B cell (primary cell): Measurements from ENCODE around the gene CREB3. TPM values are rescaled to one million over a fixed set of nuclear protein-coding genes. Genes with fewer than 3 reads are reported as not detected.

Experiments
- ATAC-seq: fragments of 200-7000 bp; cut with Tn5 transposase; one replicate; pipeline ENCODE4 v1.10.0; 2021; ENCODE audit warnings: low read depth, mild to moderate bottlenecking, moderate number of reproducible peaks, moderate library complexity
- CTCF ChIA-PET: fragments of 350-600 bp; sonication (Branson Sonifier 250); formaldehyde crosslinking; loops from one replicate; lab custom pipeline; 2021; ENCODE audit warnings: antibody characterized with exemption, inconsistent platforms; lab: Charles Lee
- POLR2A ChIA-PET: fragments of 350-600 bp; sonication (Branson Sonifier 250); formaldehyde crosslinking; loops from one replicate; lab custom pipeline; 2021; ENCODE audit warnings: antibody characterized with exemption; lab: Charles Lee
- DNase-seq: peaks from one replicate; pipeline ENCODE4 v3.0.0; 2013
- H2AFZ ChIP-seq: 2 replicates; pipeline ENCODE4 v1.6.1; 2012; ENCODE audit warnings: mild to moderate bottlenecking, low read depth, low read length; ENCODE audit not compliant: insufficient read depth, poor library complexity, severe bottlenecking
- H3K27ac ChIP-seq, 2 donors: 1 replicate in 1 of 2; 2 replicates in 1 of 2; pipeline ENCODE4 v1.5.1; 2012 to 2013; ENCODE audit warnings: low read length in 2 of 2, mild to moderate bottlenecking in 2 of 2, moderate library complexity in 1 of 2
- H3K27me3 ChIP-seq, 4 experiments: fragments of 200-600 bp in 1 of 4; sonication (generic) in 1 of 4; replicated peaks in 1 of 4; 1 replicate in 2 of 4; 2 replicates in 2 of 4; pipeline versions ENCODE4 v1.6.1 to v1.7.0; 2013 to 2016; ENCODE audit warnings: low read length in 3 of 4, mild to moderate bottlenecking in 2 of 4, mixed read lengths in 1 of 4, moderate library complexity in 1 of 4; ENCODE audit not compliant: insufficient read depth in 4 of 4, control insufficient read depth in 3 of 4; ENCODE audit errors: control extremely low read depth in 1 of 4
- H3K36me3 ChIP-seq, 2 experiments: replicated peaks in 1 of 2; 1 replicate in 1 of 2; 2 replicates in 1 of 2; pipeline versions ENCODE4 v1.6.1 to v1.7.1; 2013; ENCODE audit warnings: low read length in 1 of 2; ENCODE audit not compliant: insufficient read depth in 2 of 2, control insufficient read depth in 1 of 2; ENCODE audit errors: control extremely low read depth in 1 of 2, extremely low read depth in 1 of 2
- H3K4me1 ChIP-seq, 2 donors: fragments of 200-600 bp in 1 of 2; sonication (generic) in 1 of 2; 1 replicate in 1 of 2; 2 replicates in 1 of 2; pipeline versions ENCODE4 v1.5.1 to v1.6.1; 2013 to 2017; ENCODE audit warnings: low read length in 2 of 2; ENCODE audit not compliant: control insufficient read depth in 2 of 2, insufficient read depth in 2 of 2
- H3K4me2 ChIP-seq: replicated peaks from 2 replicates; pipeline ENCODE3; 2012; ENCODE audit warnings: mild to moderate bottlenecking, low read depth, low read length; ENCODE audit not compliant: poor library complexity, severe bottlenecking
- H3K4me3 ChIP-seq, 5 experiments: fragments of 200-600 bp in 1 of 5; sonication (generic) in 1 of 5; 1 replicate in 3 of 5; 2 replicates in 2 of 5; pipeline versions ENCODE4 v1.5.1 to v1.7.0; 2011 to 2016; ENCODE audit warnings: low read length in 4 of 5, mild to moderate bottlenecking in 4 of 5, low read depth in 2 of 5, control low read depth in 1 of 5, moderate library complexity in 1 of 5; ENCODE audit not compliant: insufficient read depth in 1 of 5; ENCODE audit errors: control extremely low read depth in 1 of 5, extremely low read depth in 1 of 5
- H3K79me2 ChIP-seq: fragments of 200-600 bp; sonication (generic); one replicate; pipeline ENCODE4 v1.6.0; 2016; ENCODE audit warnings: low read length; ENCODE audit not compliant: control insufficient read depth, insufficient read depth
- H3K9ac ChIP-seq: fragments of 200-600 bp; sonication (generic); 2 replicates; pipeline ENCODE4 v1.6.1; 2017; ENCODE audit warnings: mild to moderate bottlenecking, low read length, moderate library complexity
- H3K9me3 ChIP-seq, 3 donors: one replicate each; pipeline versions ENCODE4 v1.6.1 to v1.7.1; 2013; ENCODE audit warnings: low read length in 2 of 3; ENCODE audit not compliant: control insufficient read depth in 2 of 3, insufficient read depth in 1 of 3; ENCODE audit errors: control extremely low read depth in 1 of 3
- H4K20me1 ChIP-seq: 2 replicates; pipeline ENCODE4 v1.6.0; 2012; ENCODE audit warnings: mild to moderate bottlenecking, low read length; ENCODE audit not compliant: insufficient read depth, control insufficient read depth, poor library complexity, severe bottlenecking
- H3K27ac Mint-ChIP-seq: one replicate; pipeline ENCODE4 v1.8.0; 2021; ENCODE audit warnings: mixed read lengths
- H3K27me3 Mint-ChIP-seq: one replicate; pipeline ENCODE4 v1.8.0; 2021; ENCODE audit warnings: mixed read lengths
- H3K4me1 Mint-ChIP-seq: one replicate; pipeline ENCODE4 v1.8.0; 2021; ENCODE audit warnings: mixed read lengths
- H3K4me3 Mint-ChIP-seq: one replicate; pipeline ENCODE4 v1.8.0; 2021; ENCODE audit warnings: mixed read lengths
- H3K9me3 Mint-ChIP-seq: one replicate; pipeline ENCODE4 v1.8.0; 2022; ENCODE audit warnings: mixed read lengths; ENCODE audit not compliant: insufficient read depth
- EZH2 ChIP-seq: IDR thresholded peaks from 2 replicates; pipeline ENCODE4 v1.6.1; 2012; ENCODE audit warnings: borderline replicate concordance, low read depth, mild to moderate bottlenecking, moderate library complexity, low read length; ENCODE audit not compliant: insufficient read depth, poor library complexity, severe bottlenecking
- WGBS: methylation state at CpG from one replicate; pipeline ENCODE4 v1.1.5; 2013; ENCODE audit warnings: missing lambda C conversion rate; ENCODE audit not compliant: insufficient coverage; 5-methylcytosine and 5-hydroxymethylcytosine counted together
- intact Hi-C: fragments of 100-400 bp; cut with micrococcal nuclease; formaldehyde crosslinking; loops from one replicate; pipeline ENCODE4 v1.10.0; 2022
- polyA plus RNA-seq: library from polyadenylated mRNA; depleted of rRNA; stranded (reverse); fragments of >200 nt; gene quantifications from 2 replicates; pipeline ENCODE4 v1.2.3, GENCODE V29; 2012
- total RNA-seq, 2 donors: library from RNA; stranded (reverse); fragments of 120-200 nt in 1 of 2; gene quantifications; 1 replicate in 1 of 2; 2 replicates in 1 of 2; pipeline versions ENCODE4 v1.2.3 to v1.2.4, GENCODE V29; 2013 to 2022
- TF ChIP-seq, protein P1 (sequence below): fragments of 200-600 bp; IDR thresholded peaks from one replicate; pipeline ENCODE4 v1.8.0; 2022; ENCODE audit warnings: antibody characterized with exemption, mild to moderate bottlenecking

The CREB3 gene
- total and polyA plus RNA-seq, 2 donors (not counting 1 experiment from before 2014, with no cell fraction given) = 12.3 to 20.7 TPM

DNA sequence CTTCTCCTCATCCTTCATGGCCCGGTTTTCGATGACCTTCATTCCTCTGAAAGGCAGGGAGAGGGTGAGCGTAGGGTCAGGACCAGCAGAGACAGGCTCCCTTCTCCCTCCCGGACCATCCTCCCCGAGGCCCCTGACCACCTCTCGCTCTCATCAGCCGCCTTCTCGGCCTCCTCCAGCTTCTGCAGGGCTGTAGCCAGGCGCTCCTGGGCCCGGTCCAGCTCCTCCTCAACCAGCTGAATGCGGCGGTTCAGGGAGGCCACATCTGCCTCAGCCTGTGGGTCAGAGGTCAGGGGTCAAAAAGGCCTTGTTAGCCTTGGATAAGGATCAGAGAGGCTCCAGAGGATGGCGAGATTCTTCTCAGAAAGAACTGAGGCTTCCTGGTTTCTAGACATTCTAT is 47.0 kb upstream of the CREB3 start:
- no peak overlapping the region for H3K27ac ChIP-seq
- Mint-ChIP-seq H3K9me3 (no peaks in the 10 kb centered on the region), H3K27me3 (no peaks in the 10 kb centered on the region), H3K27ac (no peak overlapping the region), H3K4me1 (peaks cover 14% of the 10 kb centered on the region), H3K4me3 (no peak overlapping the region)
- peaks cover 6 to 23% of the 10 kb centered on the region in 2 donors for H3K4me1 ChIP-seq
- intact Hi-C loops = no loop called here
- no peaks in the 10 kb centered on the region for H4K20me1 ChIP-seq
- no peaks in the 10 kb centered on the region for H3K9me3 ChIP-seq
- H3K4me2 ChIP-seq = no peak overlapping the region
- POLR2A ChIA-PET = interaction anchor here (0.6 kb wide), 1 partner anchor 31 kb away, joined by 6 read pairs; no protein-coding TSS in a partner anchor
- 96% methylated on average over 13 of the region's 13 CpGs for WGBS
- DNase-seq (no peak), ATAC-seq (no peak)
- no peak overlapping the region for H3K4me3 ChIP-seq
- H3K27me3 ChIP-seq = no peaks in the 10 kb centered on the region
- no peak for TF ChIP-seq EZH2
- TF ChIP-seq, protein P1, sequence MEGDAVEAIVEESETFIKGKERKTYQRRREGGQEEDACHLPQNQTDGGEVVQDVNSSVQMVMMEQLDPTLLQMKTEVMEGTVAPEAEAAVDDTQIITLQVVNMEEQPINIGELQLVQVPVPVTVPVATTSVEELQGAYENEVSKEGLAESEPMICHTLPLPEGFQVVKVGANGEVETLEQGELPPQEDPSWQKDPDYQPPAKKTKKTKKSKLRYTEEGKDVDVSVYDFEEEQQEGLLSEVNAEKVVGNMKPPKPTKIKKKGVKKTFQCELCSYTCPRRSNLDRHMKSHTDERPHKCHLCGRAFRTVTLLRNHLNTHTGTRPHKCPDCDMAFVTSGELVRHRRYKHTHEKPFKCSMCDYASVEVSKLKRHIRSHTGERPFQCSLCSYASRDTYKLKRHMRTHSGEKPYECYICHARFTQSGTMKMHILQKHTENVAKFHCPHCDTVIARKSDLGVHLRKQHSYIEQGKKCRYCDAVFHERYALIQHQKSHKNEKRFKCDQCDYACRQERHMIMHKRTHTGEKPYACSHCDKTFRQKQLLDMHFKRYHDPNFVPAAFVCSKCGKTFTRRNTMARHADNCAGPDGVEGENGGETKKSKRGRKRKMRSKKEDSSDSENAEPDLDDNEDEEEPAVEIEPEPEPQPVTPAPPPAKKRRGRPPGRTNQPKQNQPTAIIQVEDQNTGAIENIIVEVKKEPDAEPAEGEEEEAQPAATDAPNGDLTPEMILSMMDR = no peak
- no peaks in the 10 kb centered on the region for H3K36me3 ChIP-seq
- CTCF ChIA-PET = interaction anchor here (7.6 kb wide), 1 partner anchor 9 kb away, joined by 82 read pairs; no protein-coding TSS in a partner anchor
- no peak overlapping the region for H3K9ac ChIP-seq
- H2AFZ ChIP-seq = no peak overlapping the region
- no peaks in the 10 kb centered on the region for H3K79me2 ChIP-seq
